ENCODE measurements around the gene SMIM44.

- TF ChIP-seq EZH2 (IDR thresholded peaks at IDR 0.05; ENCODE audit: borderline replicate concordance, low read length) (no peak), CTCF (IDR thresholded peaks at IDR 0.05; ENCODE audit: low read length) (no peak)
These were observed 41.3 kb downstream of the SMIM44 start for GRCh38 chr19:3441986-3442329.

Data from OCI-LY1 (cell line).